HL-60 (cell line): Measurements from ENCODE around the gene MAPK10.

Experiments
- POLR2AphosphoS5 ChIP-seq: IDR thresholded peaks from 2 replicates; pipeline ENCODE4 v1.6.1; 2012; ENCODE audit warnings: low read depth
- REST ChIP-seq: IDR thresholded peaks from 2 replicates; pipeline ENCODE4 v1.6.1; 2012; ENCODE audit warnings: low read depth; ENCODE audit not compliant: insufficient replicate concordance
- TF ChIP-seq, protein P1 (sequence below): IDR thresholded peaks from one replicate; pipeline ENCODE4 v1.5.1; 2011; ENCODE audit warnings: low read length, control low read depth, inconsistent platforms; ENCODE audit not compliant: insufficient read depth

GRCh38 chr4:86033171-86033570 lies 326.7 kb downstream of the MAPK10 start:
- TF ChIP-seq REST, result no peak
- TF ChIP-seq, protein P1, sequence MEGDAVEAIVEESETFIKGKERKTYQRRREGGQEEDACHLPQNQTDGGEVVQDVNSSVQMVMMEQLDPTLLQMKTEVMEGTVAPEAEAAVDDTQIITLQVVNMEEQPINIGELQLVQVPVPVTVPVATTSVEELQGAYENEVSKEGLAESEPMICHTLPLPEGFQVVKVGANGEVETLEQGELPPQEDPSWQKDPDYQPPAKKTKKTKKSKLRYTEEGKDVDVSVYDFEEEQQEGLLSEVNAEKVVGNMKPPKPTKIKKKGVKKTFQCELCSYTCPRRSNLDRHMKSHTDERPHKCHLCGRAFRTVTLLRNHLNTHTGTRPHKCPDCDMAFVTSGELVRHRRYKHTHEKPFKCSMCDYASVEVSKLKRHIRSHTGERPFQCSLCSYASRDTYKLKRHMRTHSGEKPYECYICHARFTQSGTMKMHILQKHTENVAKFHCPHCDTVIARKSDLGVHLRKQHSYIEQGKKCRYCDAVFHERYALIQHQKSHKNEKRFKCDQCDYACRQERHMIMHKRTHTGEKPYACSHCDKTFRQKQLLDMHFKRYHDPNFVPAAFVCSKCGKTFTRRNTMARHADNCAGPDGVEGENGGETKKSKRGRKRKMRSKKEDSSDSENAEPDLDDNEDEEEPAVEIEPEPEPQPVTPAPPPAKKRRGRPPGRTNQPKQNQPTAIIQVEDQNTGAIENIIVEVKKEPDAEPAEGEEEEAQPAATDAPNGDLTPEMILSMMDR, result no peak
- no peak for TF ChIP-seq POLR2AphosphoS5
